ENCODE results near the gene FRS3. TPM values are rescaled to one million over a fixed set of nuclear protein-coding genes. Genes with fewer than 3 reads are reported as not detected.

Gene FRS3
- total RNA-seq, 6 experiments from 2014 or later = 0.68 to 3.0 (median 1.9) TPM

DNA sequence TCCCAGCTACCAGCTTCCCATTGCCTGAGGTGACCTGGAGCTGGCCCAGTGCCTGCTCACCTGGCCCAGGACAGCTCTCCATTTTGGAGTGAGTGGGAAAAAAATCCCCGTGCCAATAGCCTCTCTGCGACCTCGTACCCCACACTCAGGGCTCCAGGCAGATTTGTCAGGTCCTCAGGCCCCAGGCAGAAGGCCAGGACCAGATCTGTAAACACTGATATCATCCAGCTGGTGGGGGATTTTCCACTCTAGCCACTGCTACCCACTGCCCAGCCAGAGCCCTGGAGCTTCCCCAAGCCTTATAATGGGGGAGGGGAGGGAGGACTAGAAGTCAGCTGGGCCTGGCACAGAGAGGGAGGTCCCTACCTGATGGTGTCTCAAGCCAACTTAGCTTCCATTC, 31.2 kb downstream of the FRS3 start:
- Histone ChIP-seq H3K27me3 (no peaks in the 10 kb centered on the region), H3K9me3 (no peaks in the 10 kb centered on the region), H3K4me1 (no peaks in the 10 kb centered on the region), H3K27ac (no peak overlapping the region), H3K36me3 (no peaks in the 10 kb centered on the region), H3K4me3 (no peak overlapping the region)
- ATAC-seq = no peak
- no peak for TF ChIP-seq POLR2A (IDR thresholded peaks at IDR 0.05)
- TF ChIP-seq, protein P1, sequence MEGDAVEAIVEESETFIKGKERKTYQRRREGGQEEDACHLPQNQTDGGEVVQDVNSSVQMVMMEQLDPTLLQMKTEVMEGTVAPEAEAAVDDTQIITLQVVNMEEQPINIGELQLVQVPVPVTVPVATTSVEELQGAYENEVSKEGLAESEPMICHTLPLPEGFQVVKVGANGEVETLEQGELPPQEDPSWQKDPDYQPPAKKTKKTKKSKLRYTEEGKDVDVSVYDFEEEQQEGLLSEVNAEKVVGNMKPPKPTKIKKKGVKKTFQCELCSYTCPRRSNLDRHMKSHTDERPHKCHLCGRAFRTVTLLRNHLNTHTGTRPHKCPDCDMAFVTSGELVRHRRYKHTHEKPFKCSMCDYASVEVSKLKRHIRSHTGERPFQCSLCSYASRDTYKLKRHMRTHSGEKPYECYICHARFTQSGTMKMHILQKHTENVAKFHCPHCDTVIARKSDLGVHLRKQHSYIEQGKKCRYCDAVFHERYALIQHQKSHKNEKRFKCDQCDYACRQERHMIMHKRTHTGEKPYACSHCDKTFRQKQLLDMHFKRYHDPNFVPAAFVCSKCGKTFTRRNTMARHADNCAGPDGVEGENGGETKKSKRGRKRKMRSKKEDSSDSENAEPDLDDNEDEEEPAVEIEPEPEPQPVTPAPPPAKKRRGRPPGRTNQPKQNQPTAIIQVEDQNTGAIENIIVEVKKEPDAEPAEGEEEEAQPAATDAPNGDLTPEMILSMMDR (IDR thresholded peaks at IDR 0.05) = no peak
- no peak for DNase-seq
- 33% methylated on average over 3 of the region's 3 CpGs for WGBS (ENCODE audit: insufficient coverage, low coverage, low lambda C conversion rate, missing lambda C conversion rate)
- intact Hi-C loops (cut with DNase I) = no loop called here

GRCh38 chr6:41748102-41748477, 31.6 kb downstream of the FRS3 start:
- WGBS (ENCODE audit: insufficient coverage, low coverage, low lambda C conversion rate, missing lambda C conversion rate) = 100% methylated on average over 1 of the region's 6 CpGs
- H3K27me3 ChIP-seq = no peaks in the 10 kb centered on the region
- no peak overlapping the region for H3K4me3 ChIP-seq
- H3K4me1 ChIP-seq = no peaks in the 10 kb centered on the region
- DNase-seq (no peak), ATAC-seq (no peak)
- no peaks in the 10 kb centered on the region for H3K9me3 ChIP-seq
- intact Hi-C loops (cut with DNase I) = no loop called here
- no peak for TF ChIP-seq POLR2A (IDR thresholded peaks at IDR 0.05)
- TF ChIP-seq, protein P1 (IDR thresholded peaks at IDR 0.05) = no peak
- no peaks in the 10 kb centered on the region for H3K36me3 ChIP-seq
- no peak overlapping the region for H3K27ac ChIP-seq

GRCh38 chr6:41747256-41748101, 32.2 kb downstream of the FRS3 start, which contains the start of gene PGC:
TSS of gene PGC (minus strand) at chr6:41747397. CDS start at chr6:41747334, 63 bp downstream.
- no peak within 1 kb of the TSS for H3K4me3 ChIP-seq
- intact Hi-C loops (cut with DNase I) = no loop called here
- H3K4me1 ChIP-seq = no peaks in the 10 kb centered on the region
- H3K27me3 ChIP-seq = no peaks in the 10 kb centered on the region
- 78% methylated on average over 13 of the region's 15 CpGs for WGBS (ENCODE audit: insufficient coverage, low coverage, low lambda C conversion rate, missing lambda C conversion rate)
- DNase-seq (no peak), ATAC-seq (no peak)
- H3K36me3 ChIP-seq = no peaks in the 10 kb centered on the region
- no peak within 1 kb of the TSS for H3K27ac ChIP-seq
- TF ChIP-seq POLR2A (IDR thresholded peaks at IDR 0.05) = no peak
- TF ChIP-seq, protein P1 (IDR thresholded peaks at IDR 0.05) = no peak
- no peaks in the 10 kb centered on the region for H3K9me3 ChIP-seq

DNA sequence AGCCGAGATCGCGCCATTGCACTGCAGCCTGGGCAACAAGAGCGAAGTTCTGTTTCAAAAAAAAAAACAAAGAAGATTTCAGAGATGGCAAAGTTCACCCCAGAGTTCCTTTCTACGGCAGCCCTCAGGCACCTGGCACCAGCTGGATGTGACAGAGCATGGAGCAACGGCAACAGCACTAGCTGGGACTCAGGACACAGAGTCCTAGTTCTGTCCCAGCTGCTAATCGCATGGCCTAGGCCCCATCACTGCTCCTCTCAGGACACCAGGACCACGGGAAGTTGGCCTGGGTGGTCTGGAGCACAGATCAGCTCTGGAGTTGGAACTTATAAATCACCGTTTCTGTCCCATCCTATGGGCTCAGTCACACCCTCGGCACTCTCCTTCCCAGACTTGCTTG, 33.6 kb downstream of the FRS3 start:
- ATAC-seq (no peak), DNase-seq (peak in 1 of 3 donors; percentile 35)
- Histone ChIP-seq H3K27me3 (no peaks in the 10 kb centered on the region), H3K36me3 (no peaks in the 10 kb centered on the region), H3K27ac (no peak overlapping the region), H3K9me3 (no peaks in the 10 kb centered on the region), H3K4me3 (no peak overlapping the region), H3K4me1 (no peaks in the 10 kb centered on the region)
- 86% methylated on average over 8 of the region's 10 CpGs for WGBS (ENCODE audit: insufficient coverage, low coverage, low lambda C conversion rate, missing lambda C conversion rate)
- no peak for TF ChIP-seq POLR2A (IDR thresholded peaks at IDR 0.05)
- TF ChIP-seq, protein P1 (IDR thresholded peaks at IDR 0.05) = no peak
- intact Hi-C loops (cut with DNase I) = no loop called here
